IPS DF 6.9 (cell line): ENCODE data around the gene DNAH12.
"Not testable (repeated sequence)": the region's sequence is repeated elsewhere in the genome, so short reads cannot be mapped to it uniquely, and the experiment has no call there.

Experiments
- DNase-seq: peaks from one replicate; pipeline ENCODE4 v3.0.0-alpha.2; 2013; ENCODE audit warnings: low read depth, low spot score
- H3K27ac ChIP-seq: one replicate; pipeline ENCODE4 v1.5.1; 2013; ENCODE audit warnings: low read length, control low read depth
- H3K27me3 ChIP-seq: 2 replicates; pipeline ENCODE4 v1.6.1; 2013; ENCODE audit warnings: mild to moderate bottlenecking, low read length; ENCODE audit not compliant: control insufficient read depth, insufficient read depth
- H3K36me3 ChIP-seq: 2 replicates; pipeline ENCODE4 v1.6.1; 2013; ENCODE audit warnings: low read length; ENCODE audit not compliant: control insufficient read depth, insufficient read depth
- H3K4me1 ChIP-seq: 2 replicates; pipeline ENCODE4 v1.6.1; 2013; ENCODE audit warnings: low read length; ENCODE audit not compliant: control insufficient read depth, insufficient read depth
- H3K4me3 ChIP-seq: 2 replicates; pipeline ENCODE4 v1.5.1; 2013; ENCODE audit warnings: mild to moderate bottlenecking, low read length
- H3K9me3 ChIP-seq: 2 replicates; pipeline ENCODE4 v1.6.1; 2013; ENCODE audit warnings: low read length, inconsistent platforms; ENCODE audit not compliant: control insufficient read depth, insufficient read depth
- WGBS: extraction: QIAGEN DNeasy Blood & Tissue Kit; methylation state at CpG from one replicate; pipeline ENCODE4 v1.1.7; 2013; ENCODE audit warnings: mixed read lengths, missing lambda C conversion rate; ENCODE audit not compliant: insufficient read length, insufficient coverage; 5-methylcytosine and 5-hydroxymethylcytosine counted together

The DNAH12 gene

DNA sequence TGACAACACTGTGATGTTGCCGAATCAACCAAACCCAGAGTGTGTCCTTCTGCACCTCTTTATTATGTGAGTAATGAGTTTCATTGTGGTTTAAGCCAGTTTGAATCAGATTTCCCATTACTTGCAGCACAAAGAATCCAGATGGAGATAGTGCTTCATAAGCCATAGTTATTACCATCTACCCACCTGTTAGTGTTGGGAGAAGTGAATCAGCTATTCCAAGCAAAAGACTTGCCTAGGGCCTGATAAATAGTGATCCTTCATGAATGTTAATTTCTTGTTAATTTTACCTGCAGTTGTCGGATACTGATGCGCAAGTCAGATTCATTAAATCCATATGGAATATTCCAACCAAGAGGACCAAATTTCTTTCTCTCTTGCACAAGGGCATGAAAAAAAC, 229.9 kb downstream of the DNAH12 start:
- H3K27me3 ChIP-seq = no peaks in the 10 kb centered on the region
- no peak overlapping the region for H3K27ac ChIP-seq
- no peaks in the 10 kb centered on the region for H3K4me1 ChIP-seq
- no CpG with 5 or more reads among the region's 3 CpGs for WGBS
- no peak for DNase-seq
- no peaks in the 10 kb centered on the region for H3K36me3 ChIP-seq
- H3K9me3 ChIP-seq = no peaks in the 10 kb centered on the region
- H3K4me3 ChIP-seq = no peak overlapping the region

DNA sequence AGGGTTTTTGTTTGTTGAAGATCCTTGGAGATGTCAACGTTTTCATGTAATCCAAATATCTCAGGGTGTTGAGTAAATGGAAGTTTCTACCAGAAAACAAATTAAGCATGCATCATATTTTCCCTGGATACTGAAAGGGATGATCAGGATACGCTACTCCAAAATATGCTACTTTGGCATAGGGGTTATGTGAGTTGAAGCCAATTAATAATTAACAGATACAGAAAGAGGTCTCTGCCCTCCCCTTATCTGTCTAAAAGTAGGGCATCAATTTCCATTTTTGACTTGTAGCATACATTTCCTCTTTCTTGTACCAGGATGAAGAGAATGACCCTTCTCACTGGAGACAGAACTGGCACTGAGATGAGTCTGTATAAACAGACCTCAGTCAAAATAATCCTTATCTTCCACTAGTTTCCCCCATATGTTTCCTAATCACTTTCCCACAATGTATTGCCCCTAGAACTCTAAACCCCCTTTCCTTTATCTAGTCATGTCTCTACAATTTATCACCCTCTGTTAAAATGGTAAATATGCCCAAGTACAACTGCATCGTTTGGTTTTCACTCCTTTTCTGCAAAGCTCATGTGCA, 234.3 kb downstream of the DNAH12 start:
- no CpG with 5 or more reads among the region's 3 CpGs for WGBS
- H3K36me3 ChIP-seq = no peaks in the 10 kb centered on the region
- H3K27ac ChIP-seq = no peak overlapping the region
- no peaks in the 10 kb centered on the region for H3K9me3 ChIP-seq
- no peaks in the 10 kb centered on the region for H3K27me3 ChIP-seq
- no peak for DNase-seq
- H3K4me1 ChIP-seq = no peaks in the 10 kb centered on the region
- no peak overlapping the region for H3K4me3 ChIP-seq

DNA sequence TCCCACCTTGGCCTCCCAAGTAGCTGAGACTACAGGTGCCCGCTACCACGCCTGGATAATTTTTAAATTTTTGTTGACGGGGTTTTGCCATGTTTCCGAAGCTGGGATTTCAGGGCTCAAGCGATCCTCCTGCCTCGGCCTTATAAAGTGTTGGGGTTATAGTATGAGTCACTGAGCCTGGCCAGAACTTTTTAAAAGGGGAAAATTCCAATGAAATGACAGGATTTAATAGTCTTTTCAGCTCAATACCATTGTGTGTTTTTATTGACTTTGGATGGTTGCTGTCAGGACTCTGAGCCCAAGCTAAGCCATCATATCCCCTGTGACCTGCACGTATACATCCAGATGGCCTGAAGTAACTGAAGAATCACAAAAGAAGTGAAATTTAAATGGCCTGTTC, 240.6 kb downstream of the DNAH12 start:
- H3K36me3 ChIP-seq, DNase-seq, H3K9me3 ChIP-seq, H3K27ac ChIP-seq, H3K4me1 ChIP-seq, H3K4me3 ChIP-seq, H3K27me3 ChIP-seq: not testable (repeated sequence)
- WGBS = no CpG with 5 or more reads among the region's 7 CpGs

DNA sequence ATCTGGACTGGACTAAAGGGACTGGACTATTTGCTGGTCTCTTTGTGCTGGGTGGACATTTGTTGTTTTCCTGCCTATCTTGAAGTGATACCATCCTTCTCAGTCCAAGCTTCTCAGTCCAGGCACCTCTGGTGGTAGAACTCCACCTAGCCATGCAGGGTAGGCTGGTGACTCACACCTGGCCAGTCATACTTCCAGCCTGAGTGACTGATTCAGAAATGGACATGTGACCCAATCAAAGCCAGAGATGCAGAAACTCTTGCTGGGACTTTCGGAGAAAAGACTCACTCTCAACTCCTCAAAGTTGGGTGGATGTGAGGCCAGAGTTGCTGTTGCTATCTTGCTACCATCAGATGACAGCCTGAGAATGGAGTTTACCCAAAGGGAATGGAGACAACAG, 246.1 kb downstream of the DNAH12 start:
- DNase-seq = no peak
- no peak overlapping the region for H3K27ac ChIP-seq
- WGBS = no CpG with 5 or more reads among the region's 1 CpG

DNA sequence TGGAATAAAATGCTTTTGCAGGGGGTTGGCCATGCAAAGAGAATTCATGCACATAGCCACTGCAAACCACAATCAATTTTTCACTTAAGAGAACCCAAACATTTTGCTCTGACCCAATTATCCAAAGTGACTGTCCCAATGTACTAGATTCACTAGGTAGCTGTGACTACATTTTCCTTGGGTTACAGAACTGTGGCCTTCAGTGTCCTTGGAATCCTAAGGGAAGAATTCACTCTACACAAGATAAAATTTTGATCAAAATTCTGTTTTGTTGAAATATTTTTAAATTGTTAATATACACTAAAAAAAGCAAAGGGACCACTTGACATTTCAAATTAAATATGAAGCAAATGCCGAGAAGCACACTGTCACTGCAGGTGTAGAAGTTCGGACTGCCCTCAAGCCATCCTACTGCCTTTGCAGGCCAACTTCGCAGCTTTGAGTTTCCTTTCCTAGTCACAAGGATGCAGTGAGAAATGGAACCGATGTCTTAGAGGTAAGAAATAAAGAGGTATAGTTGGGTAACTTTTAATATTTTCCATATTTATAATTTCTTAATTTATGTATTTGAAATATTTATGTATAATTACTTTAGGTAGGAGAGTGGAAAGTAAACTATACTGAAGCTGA, 251.1 kb downstream of the DNAH12 start:
- H3K9me3 ChIP-seq = no peaks in the 10 kb centered on the region
- H3K27ac ChIP-seq = no peak overlapping the region
- no peaks in the 10 kb centered on the region for H3K27me3 ChIP-seq
- no peaks in the 10 kb centered on the region for H3K4me1 ChIP-seq
- no peak for DNase-seq
- no CpG with 5 or more reads among the region's 4 CpGs for WGBS
- H3K36me3 ChIP-seq = no peaks in the 10 kb centered on the region
- no peak overlapping the region for H3K4me3 ChIP-seq

More for the DNA sequence above, 246.1 kb downstream of the DNAH12 start:
- no peak overlapping the region for H3K4me3 ChIP-seq
- no peaks in the 10 kb centered on the region for H3K4me1 ChIP-seq
- no peaks in the 10 kb centered on the region for H3K36me3 ChIP-seq
- H3K9me3 ChIP-seq = no peaks in the 10 kb centered on the region
- H3K27me3 ChIP-seq = no peaks in the 10 kb centered on the region

DNA sequence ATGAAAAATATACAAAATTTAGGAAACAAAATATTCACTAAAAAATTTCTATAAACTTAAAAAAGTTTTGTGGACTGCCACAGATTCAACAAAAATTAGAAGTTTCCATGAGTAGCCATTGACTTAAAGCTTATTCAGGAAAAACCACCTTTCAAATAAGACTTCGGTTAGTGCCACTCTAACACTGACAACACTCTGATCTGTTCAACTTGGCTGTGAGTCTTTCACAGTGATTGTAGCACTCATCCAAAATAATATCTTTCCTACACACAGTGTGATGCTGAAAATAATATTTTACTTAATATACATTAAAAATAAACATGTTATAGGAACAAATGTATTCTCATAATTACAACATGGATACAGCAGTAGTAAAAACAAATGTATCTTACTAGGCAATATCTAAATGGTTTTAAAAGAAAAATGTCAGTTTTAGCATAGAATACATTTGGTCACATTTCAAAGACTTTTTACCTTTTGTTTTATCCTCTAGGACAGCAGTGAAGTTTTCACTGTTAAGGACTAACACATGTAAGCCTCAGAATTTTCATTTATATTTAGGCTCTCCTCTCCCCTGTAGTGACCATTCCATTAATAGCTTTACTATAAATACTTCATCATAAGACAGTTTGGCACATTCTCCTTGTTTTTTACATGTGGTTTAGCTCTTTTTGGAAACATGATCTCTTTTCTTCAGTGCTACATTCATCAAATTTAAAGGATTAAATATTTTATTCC, 251.8 kb downstream of the DNAH12 start, which contains the start of gene ASB14:
Gene ASB14, minus strand, starts transcription at position 527 of the 738 bp plus-strand sequence. CDS start 652 bp downstream, outside the sequence.
- H3K36me3 ChIP-seq = no peaks in the 10 kb centered on the region
- no CpG with 5 or more reads among the region's 1 CpG for WGBS
- H3K4me3 ChIP-seq = no peak within 1 kb of the TSS
- no peak for DNase-seq
- no peaks in the 10 kb centered on the region for H3K9me3 ChIP-seq
- H3K4me1 ChIP-seq = no peaks in the 10 kb centered on the region
- no peaks in the 10 kb centered on the region for H3K27me3 ChIP-seq
- no peak within 1 kb of the TSS for H3K27ac ChIP-seq

DNA sequence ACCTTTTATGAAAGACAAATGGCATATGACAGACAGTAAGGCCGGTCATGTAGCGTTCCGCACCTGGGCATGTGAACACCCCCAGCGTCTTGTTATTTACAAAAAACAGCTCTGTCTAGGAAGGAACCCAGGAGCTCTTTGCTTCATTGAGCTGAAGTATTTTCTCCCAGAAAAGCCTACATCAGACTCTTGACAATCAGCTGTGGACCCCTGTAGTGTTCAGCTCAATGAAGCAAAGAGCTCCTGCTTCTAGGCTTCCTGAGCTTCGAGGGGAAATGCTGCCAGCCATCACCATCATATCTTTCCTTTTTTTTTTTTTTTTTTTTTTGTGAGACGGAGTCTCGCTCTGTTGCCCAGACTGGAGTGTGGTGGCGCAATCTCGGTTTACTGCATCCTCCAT, 255.7 kb downstream of the DNAH12 start:
- H3K36me3 ChIP-seq = no peaks in the 10 kb centered on the region
- no CpG with 5 or more reads among the region's 9 CpGs for WGBS
- no peaks in the 10 kb centered on the region for H3K4me1 ChIP-seq
- no peak for DNase-seq
- H3K9me3 ChIP-seq = no peaks in the 10 kb centered on the region
- no peak overlapping the region for H3K27ac ChIP-seq
- H3K4me3 ChIP-seq = no peak overlapping the region
- no peaks in the 10 kb centered on the region for H3K27me3 ChIP-seq

DNA sequence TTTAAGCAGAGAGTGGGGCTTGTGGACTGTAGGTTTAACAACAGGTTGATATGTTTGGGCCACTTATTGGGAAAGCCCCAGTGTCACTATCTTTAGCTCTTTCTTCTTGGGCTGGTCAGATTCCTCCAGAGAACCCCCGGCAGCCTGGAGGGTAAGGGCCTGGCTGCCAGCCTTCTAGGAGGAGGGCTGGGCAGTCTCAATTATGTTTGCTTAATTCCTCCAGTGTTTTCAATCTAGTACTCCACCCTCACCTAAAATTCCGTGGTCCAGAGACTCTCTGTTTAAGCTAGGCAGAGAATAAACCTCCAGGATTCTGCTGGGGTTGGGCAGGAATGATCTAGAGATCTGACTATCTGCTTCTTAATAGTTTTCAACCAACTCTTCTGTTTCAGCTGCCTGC, 256.9 kb downstream of the DNAH12 start:
- H3K4me1 ChIP-seq = no peaks in the 10 kb centered on the region
- no peak overlapping the region for H3K27ac ChIP-seq
- H3K9me3 ChIP-seq = no peaks in the 10 kb centered on the region
- no peak overlapping the region for H3K4me3 ChIP-seq
- no peak for DNase-seq
- no peaks in the 10 kb centered on the region for H3K36me3 ChIP-seq
- no peaks in the 10 kb centered on the region for H3K27me3 ChIP-seq
- no CpG with 5 or more reads among the region's 2 CpGs for WGBS

DNA sequence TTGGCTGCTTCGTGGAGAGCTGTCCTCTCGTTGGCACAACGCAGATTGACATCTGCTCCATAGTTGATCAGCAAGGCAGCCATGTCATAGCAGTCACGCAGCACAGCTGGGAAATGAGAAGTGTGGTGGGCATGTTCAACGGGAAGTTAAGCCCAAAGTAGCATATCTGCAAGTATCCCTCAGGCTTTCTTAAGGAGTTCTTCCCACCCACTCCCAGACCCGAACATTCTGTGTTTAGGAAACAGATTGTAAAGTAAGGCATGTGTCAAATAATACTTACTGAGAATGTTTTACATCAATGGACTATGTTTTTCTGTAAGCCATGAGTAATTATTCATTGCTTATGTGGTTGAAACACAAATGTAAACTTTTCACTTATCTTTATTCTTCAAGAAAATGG, 260.8 kb downstream of the DNAH12 start:
- Histone ChIP-seq H3K4me3 (no peak overlapping the region), H3K36me3 (no peaks in the 10 kb centered on the region), H3K27me3 (no peaks in the 10 kb centered on the region), H3K4me1 (no peaks in the 10 kb centered on the region), H3K9me3 (no peaks in the 10 kb centered on the region), H3K27ac (no peak overlapping the region)
- DNase-seq = no peak
- no CpG with 5 or more reads among the region's 6 CpGs for WGBS

DNA sequence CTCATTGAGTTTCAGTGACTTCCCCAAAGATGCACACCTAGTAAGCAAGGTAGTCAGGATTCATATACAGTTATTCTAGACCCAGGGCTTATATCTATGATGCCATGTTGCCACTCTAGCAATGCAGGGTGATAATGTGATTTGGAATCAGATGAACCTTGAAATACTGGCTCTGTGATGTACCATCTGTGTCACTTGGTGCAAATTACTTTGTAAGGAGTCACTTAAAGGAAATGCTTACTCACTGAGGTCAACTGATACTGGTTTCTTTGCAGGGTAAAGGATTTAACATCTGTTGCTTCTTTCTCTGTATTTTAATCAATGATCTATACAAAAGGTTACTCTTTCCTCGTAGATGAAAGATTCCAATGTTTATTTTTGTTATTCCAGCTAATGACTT, 262.4 kb downstream of the DNAH12 start:
- H3K27me3 ChIP-seq = no peaks in the 10 kb centered on the region
- no CpG with 5 or more reads among the region's 1 CpG for WGBS
- H3K4me1 ChIP-seq = no peaks in the 10 kb centered on the region
- H3K9me3 ChIP-seq = no peaks in the 10 kb centered on the region
- DNase-seq = no peak
- H3K4me3 ChIP-seq = no peak overlapping the region
- H3K36me3 ChIP-seq = no peaks in the 10 kb centered on the region
- H3K27ac ChIP-seq = no peak overlapping the region
